HG02885 (cell line): ENCODE results near the gene PLEKHJ1.
"Not testable (repeated sequence)": the region's sequence is repeated elsewhere in the genome, so short reads cannot be mapped to it uniquely, and the experiment has no call there.

Experiments
- ATAC-seq: cut with Tn5 transposase; IDR thresholded peaks from one replicate; pipeline ENCODE4 v1.9.1; 2021; ENCODE audit warnings: mild to moderate bottlenecking; ENCODE audit not compliant: unreplicated experiment, poor library complexity

PLEKHJ1 gene

GRCh38 chr19:2207991-2208860, 27.9 kb downstream of the PLEKHJ1 start:
- no peak for ATAC-seq

- no peak for ATAC-seq
Measured at GRCh38 chr19:2207008-2207407, 29.1 kb downstream of the PLEKHJ1 start.

- ATAC-seq = no peak
Measured at GRCh38 chr19:2202366-2202765, 33.8 kb downstream of the PLEKHJ1 start.

- no peak for ATAC-seq
Measured at GRCh38 chr19:2201473-2202148, 34.5 kb downstream of the PLEKHJ1 start.

- not testable (repeated sequence) for ATAC-seq
Measured at GRCh38 chr19:2200624-2201294, 35.4 kb downstream of the PLEKHJ1 start.

- ATAC-seq = no peak
Measured at GRCh38 chr19:2199861-2200623, 36.1 kb downstream of the PLEKHJ1 start.

- ATAC-seq = no peak
Measured at GRCh38 chr19:2199215-2199614, 36.9 kb downstream of the PLEKHJ1 start.

- no peak for ATAC-seq
Measured at GRCh38 chr19:2198317-2198716, 37.8 kb downstream of the PLEKHJ1 start.

GRCh38 chr19:2197270-2197669, 38.9 kb downstream of the PLEKHJ1 start:
- ATAC-seq = no peak

GRCh38 chr19:2195914-2196313, 40.2 kb downstream of the PLEKHJ1 start:
- ATAC-seq = no peak

- ATAC-seq = no peak
Measured at GRCh38 chr19:2195361-2195760, 40.8 kb downstream of the PLEKHJ1 start.

GRCh38 chr19:2194513-2195078, 41.5 kb downstream of the PLEKHJ1 start:
- ATAC-seq = no peak

- no peak for ATAC-seq
Measured at GRCh38 chr19:2193807-2194206, 42.3 kb downstream of the PLEKHJ1 start.

GRCh38 chr19:2192862-2193261, 43.3 kb downstream of the PLEKHJ1 start:
- ATAC-seq = no peak

- no peak for ATAC-seq
Measured at GRCh38 chr19:2191456-2192310, 44.4 kb downstream of the PLEKHJ1 start.

GRCh38 chr19:2190848-2191455, 45.2 kb downstream of the PLEKHJ1 start:
- no peak for ATAC-seq

- ATAC-seq = no peak
Measured at GRCh38 chr19:2189880-2190279, 46.2 kb downstream of the PLEKHJ1 start.

- ATAC-seq = no peak
Measured at GRCh38 chr19:2188708-2189385, 47.3 kb downstream of the PLEKHJ1 start.
